Peyer's patch (tissue), 4 donors: ENCODE results near the gene B3GNT7.

Experiments
- POLR2A ChIP-seq, 2 donors: fragments of 450-650 bp; IDR thresholded peaks; one replicate each; pipeline ENCODE4 v1.5.1; 2017; ENCODE audit warnings: antibody characterized with exemption in 2 of 2, mild to moderate bottlenecking in 2 of 2, moderate library complexity in 2 of 2
- TF ChIP-seq, protein P1 (sequence below), 6 experiments: fragments of 450-650 bp in 4 of 6; fragments of 200-600 bp in 2 of 6; sonication (generic) in 1 of 6; IDR thresholded peaks; one replicate each; pipeline ENCODE4 v1.5.1; 2017 to 2019; ENCODE audit warnings: antibody characterized with exemption in 6 of 6, mild to moderate bottlenecking in 3 of 6, moderate library complexity in 1 of 6

DNA sequence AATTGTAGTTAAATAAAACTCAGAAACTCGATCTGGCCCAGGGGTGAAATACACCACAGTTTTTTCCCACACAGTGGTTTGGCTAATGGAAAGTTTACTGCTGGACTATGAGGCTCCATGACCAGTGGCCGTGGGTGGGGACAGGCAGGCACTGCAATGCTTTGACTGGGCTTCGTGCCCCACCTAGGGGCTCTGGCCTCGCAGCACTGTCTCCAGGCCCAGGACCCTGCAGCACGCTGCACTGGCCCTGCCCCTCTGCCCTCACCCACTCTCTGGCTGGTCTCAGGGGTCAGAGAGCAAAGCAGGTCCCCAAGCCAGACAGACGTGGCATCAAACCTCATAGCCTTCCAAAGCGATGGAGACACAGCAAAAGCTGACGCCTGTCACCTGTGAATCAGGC, 13.4 kb upstream of the B3GNT7 start:
- TF ChIP-seq POLR2A (IDR thresholded peaks at IDR 0.05), result no peak
- TF ChIP-seq, protein P1, sequence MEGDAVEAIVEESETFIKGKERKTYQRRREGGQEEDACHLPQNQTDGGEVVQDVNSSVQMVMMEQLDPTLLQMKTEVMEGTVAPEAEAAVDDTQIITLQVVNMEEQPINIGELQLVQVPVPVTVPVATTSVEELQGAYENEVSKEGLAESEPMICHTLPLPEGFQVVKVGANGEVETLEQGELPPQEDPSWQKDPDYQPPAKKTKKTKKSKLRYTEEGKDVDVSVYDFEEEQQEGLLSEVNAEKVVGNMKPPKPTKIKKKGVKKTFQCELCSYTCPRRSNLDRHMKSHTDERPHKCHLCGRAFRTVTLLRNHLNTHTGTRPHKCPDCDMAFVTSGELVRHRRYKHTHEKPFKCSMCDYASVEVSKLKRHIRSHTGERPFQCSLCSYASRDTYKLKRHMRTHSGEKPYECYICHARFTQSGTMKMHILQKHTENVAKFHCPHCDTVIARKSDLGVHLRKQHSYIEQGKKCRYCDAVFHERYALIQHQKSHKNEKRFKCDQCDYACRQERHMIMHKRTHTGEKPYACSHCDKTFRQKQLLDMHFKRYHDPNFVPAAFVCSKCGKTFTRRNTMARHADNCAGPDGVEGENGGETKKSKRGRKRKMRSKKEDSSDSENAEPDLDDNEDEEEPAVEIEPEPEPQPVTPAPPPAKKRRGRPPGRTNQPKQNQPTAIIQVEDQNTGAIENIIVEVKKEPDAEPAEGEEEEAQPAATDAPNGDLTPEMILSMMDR (IDR thresholded peaks at IDR 0.05), result no peak
